GM23248 (cell line): ENCODE results near the gene TBKBP1. TPM values are rescaled to one million over a fixed set of nuclear protein-coding genes. Genes with fewer than 3 reads are reported as not detected.

ENCODE experiments used
- DNase-seq: peaks from one replicate; pipeline ENCODE4 v3.0.0-alpha.2; 2015
- H2AFZ ChIP-seq: fragments of 200-600 bp; sonication (generic); 2 replicates; pipeline ENCODE4 v1.6.1; 2016; ENCODE audit warnings: antibody characterized with exemption
- H3F3A ChIP-seq: fragments of 200-600 bp; sonication (generic); 2 replicates; pipeline ENCODE4 v1.6.1; 2016; ENCODE audit warnings: mild to moderate bottlenecking, antibody characterized with exemption, mixed run types; ENCODE audit not compliant: insufficient read depth
- H3K27ac ChIP-seq: fragments of 200-600 bp; sonication (generic); 2 replicates; pipeline ENCODE4 v1.5.1; 2016; ENCODE audit warnings: mild to moderate bottlenecking
- H3K27me3 ChIP-seq: fragments of 200-600 bp; sonication (generic); replicated peaks from 2 replicates; pipeline ENCODE4 v1.6.1; 2016; ENCODE audit warnings: mild to moderate bottlenecking; ENCODE audit not compliant: insufficient read depth
- H3K36me3 ChIP-seq: fragments of 200-600 bp; sonication (generic); 2 replicates; pipeline ENCODE4 v1.6.1; 2016; ENCODE audit warnings: low read depth, mild to moderate bottlenecking
- H3K4me1 ChIP-seq: fragments of 200-600 bp; sonication (generic); 2 replicates; pipeline ENCODE4 v1.6.1; 2016; ENCODE audit warnings: mild to moderate bottlenecking; ENCODE audit not compliant: insufficient read depth
- H3K4me2 ChIP-seq: fragments of 200-600 bp; sonication (generic); one replicate; pipeline ENCODE4 v1.6.1; 2016; ENCODE audit warnings: mild to moderate bottlenecking; ENCODE audit not compliant: unreplicated experiment
- H3K4me3 ChIP-seq: fragments of 200-600 bp; sonication (generic); 2 replicates; pipeline ENCODE4 v1.5.1; 2016; ENCODE audit warnings: mild to moderate bottlenecking
- H3K79me2 ChIP-seq: fragments of 200-600 bp; sonication (generic); 2 replicates; pipeline ENCODE4 v1.6.1; 2016; ENCODE audit warnings: mild to moderate bottlenecking; ENCODE audit not compliant: insufficient read depth
- H3K9ac ChIP-seq: fragments of 200-600 bp; sonication (generic); 2 replicates; pipeline ENCODE4 v1.6.1; 2016; ENCODE audit warnings: mild to moderate bottlenecking
- H3K9me2 ChIP-seq: fragments of 200-600 bp; sonication (generic); 2 replicates; pipeline ENCODE4 v1.6.1; 2016; ENCODE audit warnings: mixed run types, mild to moderate bottlenecking, moderate library complexity; ENCODE audit not compliant: insufficient read depth
- H3K9me3 ChIP-seq: fragments of 200-600 bp; sonication (generic); one replicate; pipeline ENCODE4 v1.6.1; 2017; ENCODE audit warnings: low read depth
- H4K20me1 ChIP-seq: fragments of 200-600 bp; sonication (generic); 2 replicates; pipeline ENCODE4 v1.6.0; 2016; ENCODE audit not compliant: insufficient read depth
- EZH2 ChIP-seq: fragments of 200-600 bp; sonication (generic); IDR thresholded peaks from 2 replicates; pipeline ENCODE4 v1.6.1; 2018; ENCODE audit warnings: antibody characterized with exemption, mild to moderate bottlenecking; ENCODE audit not compliant: insufficient read depth, poor library complexity, severe bottlenecking
- EZH2phosphoT487 ChIP-seq: fragments of 200-600 bp; sonication (generic); IDR thresholded peaks from 2 replicates; pipeline ENCODE4 v1.6.1; 2018; ENCODE audit warnings: antibody characterized with exemption, moderate library complexity, mild to moderate bottlenecking, low read depth; ENCODE audit not compliant: insufficient read depth
- WGBS, 2 experiments: methylation state at CpG; one replicate each; pipeline ENCODE4 v1.1.6; 2015 to 2017; ENCODE audit warnings: low lambda C conversion rate in 2 of 2, low coverage in 1 of 2; ENCODE audit errors: missing lambda C conversion rate in 2 of 2; 5-methylcytosine and 5-hydroxymethylcytosine counted together
- in situ Hi-C: fragments of 300-500 bp; cut with MboI; formaldehyde crosslinking; loops from 2 replicates; pipeline ENCODE4 v1.15.0; 2020
- polyA plus RNA-seq: library from polyadenylated mRNA; unstranded; fragments of >200 nt; fragmentation: Nextera tagmentation; extraction: Ambion mirVana; gene quantifications from 2 replicates; pipeline ENCODE4 v1.2.1, GENCODE V29; 2016
- total RNA-seq: library from RNA; depleted of rRNA; stranded (reverse); fragments of >200 nt; shearing (Covaris generic); gene quantifications from 2 replicates; pipeline ENCODE4 v1.2.3, GENCODE V29; 2014; rRNA removed

The TBKBP1 gene
- total RNA-seq (12.3 and 25.8 TPM in 2 replicates), polyA plus RNA-seq (1.1 and 1.2 TPM in 2 replicates)

- Histone ChIP-seq H3K79me2 (no peaks in the 10 kb centered on the region), H2AFZ (peak within 1 kb of the TSS; percentile 76), H3K4me3 (peak within 1 kb of the TSS; percentile 93), H3K9ac (peak within 1 kb of the TSS; percentile 95), H3K4me2 (peak within 1 kb of the TSS; percentile 93), H4K20me1 (no peaks in the 10 kb centered on the region), H3K9me3 (no peaks in the 10 kb centered on the region), H3K27ac (peak within 1 kb of the TSS; percentile 72), H3K27me3 (no peaks in the 10 kb centered on the region), H3K4me1 (peaks cover 6% of the 10 kb centered on the region), H3F3A (no peaks in the 10 kb centered on the region; the same call in none of the 2 replicates), H3K9me2 (no peaks in the 10 kb centered on the region), H3K36me3 (no peaks in the 10 kb centered on the region)
- in situ Hi-C loops: no loop called here
- no peak for TF ChIP-seq EZH2phosphoT487
- TF ChIP-seq EZH2: no peak
- DNase-seq: peak; percentile 57
- 1% methylated on average over 21 to 87 of the region's 87 CpGs for WGBS, 2 experiments
Measured at GRCh38 chr17:47693731-47694580, at the start of gene TBKBP1. Gene TBKBP1 (plus strand): TSS chr17:47694161. CDS start chr17:47696113, 1,952 bp downstream.

DNA sequence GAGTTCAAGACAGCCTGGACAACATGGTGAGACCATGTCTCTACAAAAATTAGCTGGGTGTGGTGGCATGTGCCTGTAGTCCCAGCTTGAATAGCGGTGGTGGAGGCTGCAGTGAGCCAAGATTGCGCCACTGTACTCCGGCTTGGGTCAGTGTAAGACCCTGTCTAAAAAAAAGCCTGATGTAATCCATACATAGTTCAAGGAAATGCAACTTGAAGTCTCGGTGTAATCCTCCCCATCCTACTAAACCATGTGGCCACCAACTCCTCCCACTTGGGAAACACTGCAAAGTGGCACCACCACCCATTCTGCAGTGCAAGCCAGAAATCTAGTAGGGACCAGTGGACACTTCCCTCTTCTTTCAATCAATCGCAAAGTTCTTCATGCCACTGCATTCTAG, 49.6 kb upstream of the TBKBP1 start:
- Histone ChIP-seq H3F3A (peaks cover 6% of the 10 kb centered on the region), H3K9me2 (no peaks in the 10 kb centered on the region), H3K27me3 (no peaks in the 10 kb centered on the region), H4K20me1 (no peaks in the 10 kb centered on the region), H3K4me1 (no peaks in the 10 kb centered on the region), H3K79me2 (peaks cover 17% of the 10 kb centered on the region), H3K9me3 (no peaks in the 10 kb centered on the region), H3K9ac (no peak overlapping the region), H3K36me3 (no peaks in the 10 kb centered on the region), H3K4me3 (no peak overlapping the region), H2AFZ (no peak overlapping the region), H3K27ac (no peak overlapping the region), H3K4me2 (no peak overlapping the region)
- TF ChIP-seq EZH2 (no peak), EZH2phosphoT487 (no peak)
- WGBS, 2 experiments: 68 to 77% methylated on average over 5 of the region's 5 CpGs
- in situ Hi-C loops: no loop called here
- no peak for DNase-seq

DNA sequence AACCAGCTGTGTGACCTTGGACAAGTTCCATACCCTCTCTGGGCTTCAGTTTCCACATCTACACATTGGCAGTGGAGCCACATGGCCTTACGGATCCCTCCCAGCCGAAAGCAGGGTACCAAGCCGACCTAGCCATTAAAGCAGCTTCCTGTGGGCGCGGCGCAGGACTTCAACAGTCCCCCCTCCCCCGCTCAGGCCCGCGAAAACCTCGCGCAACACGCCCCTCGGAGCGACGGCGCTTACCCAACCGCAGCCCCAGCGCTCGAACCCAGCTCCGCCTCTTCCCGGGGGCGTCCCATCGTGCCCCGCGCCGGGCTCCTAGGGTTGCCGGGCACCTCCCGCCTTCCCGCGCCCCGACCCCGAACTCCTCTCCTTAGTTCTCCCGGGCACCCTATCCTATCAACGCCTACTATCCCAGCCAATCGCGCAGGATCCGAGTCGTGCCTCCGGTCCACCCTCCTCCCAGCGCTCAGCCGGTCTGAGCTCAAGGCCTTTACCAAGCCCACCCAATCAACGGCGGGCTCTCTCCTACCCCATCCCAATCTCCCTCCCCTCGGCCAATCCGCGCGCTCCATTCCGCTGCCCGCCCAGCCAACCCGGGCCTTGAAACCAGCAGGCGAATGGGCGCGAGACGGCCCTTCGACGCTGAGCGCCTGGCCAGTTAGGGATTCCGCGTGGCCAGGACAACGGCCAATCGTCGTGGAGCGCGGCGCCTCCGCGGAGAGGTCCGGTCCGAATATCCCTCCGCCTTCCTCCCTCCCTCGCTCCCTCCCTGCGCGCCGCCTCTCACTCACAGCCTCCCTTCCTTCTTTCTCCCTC, 44.6 kb upstream of the TBKBP1 start, which contains the start of gene KPNB1:
Gene KPNB1 (plus strand): TSS at position 767 of the 819 bp plus-strand sequence. CDS start 326 bp downstream, outside the sequence.
- Histone ChIP-seq H3K4me1 (peaks cover 31% of the 10 kb centered on the region), H3K4me2 (peak within 1 kb of the TSS; percentile 96), H3F3A (peaks cover 34% of the 10 kb centered on the region), H4K20me1 (peaks cover 5% of the 10 kb centered on the region), H3K27me3 (no peaks in the 10 kb centered on the region), H2AFZ (peak within 1 kb of the TSS; percentile 65), H3K79me2 (peaks cover 55% of the 10 kb centered on the region), H3K4me3 (peak within 1 kb of the TSS; percentile 97), H3K9ac (peak within 1 kb of the TSS; percentile 91), H3K27ac (peak within 1 kb of the TSS; percentile 76), H3K36me3 (peaks cover 25% of the 10 kb centered on the region), H3K9me2 (no peaks in the 10 kb centered on the region), H3K9me3 (no peaks in the 10 kb centered on the region)
- WGBS, 2 experiments: 1 to 2% methylated on average over 51 to 72 of the region's 74 CpGs
- in situ Hi-C loops: no loop called here
- DNase-seq: peak; percentile 100
- TF ChIP-seq EZH2phosphoT487: no peak
- TF ChIP-seq EZH2: no peak

DNA sequence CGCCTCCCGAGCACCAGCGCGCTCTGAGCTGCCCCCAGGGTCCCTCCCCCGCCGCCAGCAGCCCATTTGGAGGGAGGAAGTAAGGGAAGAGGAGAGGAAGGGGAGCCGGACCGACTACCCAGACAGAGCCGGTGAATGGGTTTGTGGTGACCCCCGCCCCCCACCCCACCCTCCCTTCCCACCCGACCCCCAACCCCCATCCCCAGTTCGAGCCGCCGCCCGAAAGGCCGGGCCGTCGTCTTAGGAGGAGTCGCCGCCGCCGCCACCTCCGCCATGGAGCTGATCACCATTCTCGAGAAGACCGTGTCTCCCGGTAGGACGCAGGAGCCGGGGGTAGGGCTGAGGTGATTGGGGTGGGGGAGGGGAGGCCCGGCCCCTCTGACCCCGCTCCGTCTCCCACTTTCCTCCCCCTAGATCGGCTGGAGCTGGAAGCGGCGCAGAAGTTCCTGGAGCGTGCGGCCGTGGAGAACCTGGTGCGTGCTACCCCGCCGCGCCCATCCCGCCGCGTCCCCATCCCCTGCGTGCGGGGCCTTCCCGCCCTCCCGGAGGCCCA, 43.9 kb upstream of the TBKBP1 start:
- DNase-seq: no peak

More for the DNA sequence above, 43.9 kb upstream of the TBKBP1 start:
- Histone ChIP-seq H3F3A (peaks cover 34% of the 10 kb centered on the region), H3K9ac (peak overlapping the region; percentile 76), H3K79me2 (peaks cover 62% of the 10 kb centered on the region), H3K27me3 (no peaks in the 10 kb centered on the region), H3K36me3 (peaks cover 32% of the 10 kb centered on the region), H3K4me1 (peaks cover 38% of the 10 kb centered on the region), H3K4me2 (no peak overlapping the region), H3K9me3 (no peaks in the 10 kb centered on the region), H4K20me1 (peaks cover 12% of the 10 kb centered on the region), H3K27ac (peak overlapping the region; percentile 56), H3K9me2 (no peaks in the 10 kb centered on the region), H2AFZ (no peak overlapping the region), H3K4me3 (peak overlapping the region; percentile 97)
- TF ChIP-seq EZH2 (no peak), EZH2phosphoT487 (no peak)
- 0 to 2% methylated on average over 19 to 48 of the region's 48 CpGs for WGBS, 2 experiments
- in situ Hi-C loops: no loop called here
